Cortex of kidney (tissue), 1 donor: ENCODE results near the gene RASGRF2.
"Not testable (repeated sequence)": the region's sequence is repeated elsewhere in the genome, so short reads cannot be mapped to it uniquely, and the experiment has no call there.

ENCODE experiments used
- DNase-seq: peaks from one replicate; lab custom pipeline; 2025; lab: John Stamatoyannopoulos, UW

The RASGRF2 gene

GRCh38 chr5:81075041-81075440 is 114.9 kb downstream of the RASGRF2 start:
- DNase-seq = no peak

GRCh38 chr5:81077105-81077504 is 116.9 kb downstream of the RASGRF2 start:
- DNase-seq = no peak

GRCh38 chr5:81078930-81079329 is 118.8 kb downstream of the RASGRF2 start:
- DNase-seq = no peak

GRCh38 chr5:81080809-81081460 is 120.8 kb downstream of the RASGRF2 start:
- no peak for DNase-seq

GRCh38 chr5:81081461-81081835 is 121.3 kb downstream of the RASGRF2 start:
- no peak for DNase-seq

GRCh38 chr5:81086881-81087281 is 126.7 kb downstream of the RASGRF2 start:
- no peak for DNase-seq

GRCh38 chr5:81091199-81091598 is 131.0 kb downstream of the RASGRF2 start:
- DNase-seq = no peak

- no peak for DNase-seq
Observed at GRCh38 chr5:81093536-81094196, 133.5 kb downstream of the RASGRF2 start.

- no peak for DNase-seq
Observed at GRCh38 chr5:81095835-81096234, 135.7 kb downstream of the RASGRF2 start.

GRCh38 chr5:81097713-81098112 is 137.6 kb downstream of the RASGRF2 start:
- no peak for DNase-seq

GRCh38 chr5:81105261-81105877 is 145.2 kb downstream of the RASGRF2 start:
- DNase-seq = no peak

GRCh38 chr5:81115261-81115660 is 155.1 kb downstream of the RASGRF2 start:
- DNase-seq = no peak

GRCh38 chr5:81117566-81117965 is 157.4 kb downstream of the RASGRF2 start:
- DNase-seq = no peak

- no peak for DNase-seq
Observed at GRCh38 chr5:81121273-81121672, 161.1 kb downstream of the RASGRF2 start.

GRCh38 chr5:81121836-81122630 is 161.9 kb downstream of the RASGRF2 start:
- no peak for DNase-seq

GRCh38 chr5:81124689-81125088 is 164.5 kb downstream of the RASGRF2 start:
- not testable (repeated sequence) for DNase-seq

- no peak for DNase-seq
Observed at GRCh38 chr5:81125959-81126358, 165.8 kb downstream of the RASGRF2 start.

GRCh38 chr5:81128416-81128815 is 168.3 kb downstream of the RASGRF2 start:
- DNase-seq = no peak

- no peak for DNase-seq
Observed at GRCh38 chr5:81132381-81132780, 172.2 kb downstream of the RASGRF2 start.

- no peak for DNase-seq
Observed at GRCh38 chr5:81134066-81134465, 173.9 kb downstream of the RASGRF2 start.

GRCh38 chr5:81134566-81134965 is 174.4 kb downstream of the RASGRF2 start:
- DNase-seq = no peak

GRCh38 chr5:81136557-81136956 is 176.4 kb downstream of the RASGRF2 start:
- no peak for DNase-seq

- no peak for DNase-seq
Observed at GRCh38 chr5:81137833-81138232, 177.7 kb downstream of the RASGRF2 start.
